GM12891 (cell line): Measurements from ENCODE around the gene CDKN2AIP.
"Not testable (repeated sequence)": the region's sequence is repeated elsewhere in the genome, so short reads cannot be mapped to it uniquely, and the experiment has no call there.

Experiments
- DNase-seq: peaks from one replicate; pipeline ENCODE4 v3.0.0; 2011; ENCODE audit warnings: low spot score; ENCODE audit not compliant: insufficient read length
- FAIRE-seq: peaks from 2 replicates; lab custom pipeline; 2011; peaks lifted over from hg19 to GRCh38; lab: Jason Lieb, UNC
- PAX5 ChIP-seq: IDR thresholded peaks from 2 replicates; pipeline ENCODE4 v1.6.1; 2011; ENCODE audit warnings: low read length, moderate library complexity, mild to moderate bottlenecking; ENCODE audit not compliant: insufficient read depth, severe bottlenecking
- POLR2A ChIP-seq: IDR thresholded peaks from 2 replicates; pipeline ENCODE4 v1.6.1; 2011; ENCODE audit warnings: low read depth, low read length, control low read depth
- POLR2AphosphoS5 ChIP-seq: IDR thresholded peaks from 2 replicates; pipeline ENCODE4 v1.6.1; 2011; ENCODE audit warnings: low read depth, low read length, control low read depth
- POU2F2 ChIP-seq: IDR thresholded peaks from 2 replicates; pipeline ENCODE4 v1.6.1; 2011; ENCODE audit warnings: low read depth, mild to moderate bottlenecking, control low read depth, low read length, moderate library complexity
- SPI1 ChIP-seq: IDR thresholded peaks from 2 replicates; pipeline ENCODE4 v1.6.1; 2011; ENCODE audit warnings: low read depth, low read length, control low read depth
- TAF1 ChIP-seq: IDR thresholded peaks from 2 replicates; pipeline ENCODE4 v1.6.1; 2011; ENCODE audit warnings: low read depth, low read length, control low read depth

Gene CDKN2AIP

GRCh38 chr4:183430317-183430993 lies 14.0 kb upstream of the CDKN2AIP start:
- DNase-seq (no peak), FAIRE-seq (no peak)

GRCh38 chr4:183430994-183431347 lies 13.5 kb upstream of the CDKN2AIP start:
- TF ChIP-seq SPI1 = no peak
- no peak for TF ChIP-seq TAF1
- TF ChIP-seq POU2F2 = no peak
- no peak for TF ChIP-seq PAX5
- TF ChIP-seq POLR2A = no peak
- no peak for TF ChIP-seq POLR2AphosphoS5
- no peak for DNase-seq
- no peak for FAIRE-seq

More at GRCh38 chr4:183430317-183430993, 14.0 kb upstream of the CDKN2AIP start:
- TF ChIP-seq TAF1 (no peak), PAX5 (no peak), POLR2A (no peak), POLR2AphosphoS5 (no peak)

GRCh38 chr4:183431614-183432013 lies 12.8 kb upstream of the CDKN2AIP start:
- no peak for DNase-seq
- FAIRE-seq = no peak
- TF ChIP-seq TAF1 (no peak), SPI1 (no peak), POLR2A (no peak), POU2F2 (no peak), POLR2AphosphoS5 (no peak), PAX5 (no peak)

- DNase-seq, FAIRE-seq: not testable (repeated sequence)
These were observed 11.3 kb upstream of the CDKN2AIP start for GRCh38 chr4:183433183-183433582.

GRCh38 chr4:183434264-183434663 lies 10.2 kb upstream of the CDKN2AIP start:
- no peak for DNase-seq
- FAIRE-seq = no peak
- no peak for TF ChIP-seq SPI1

GRCh38 chr4:183434666-183435190 lies 9.7 kb upstream of the CDKN2AIP start:
- TF ChIP-seq SPI1 (no peak), TAF1 (no peak)
- FAIRE-seq (no peak), DNase-seq (no peak)

- DNase-seq (no peak), FAIRE-seq (no peak)
- TF ChIP-seq POLR2A (no peak), POU2F2 (no peak), POLR2AphosphoS5 (no peak), TAF1 (no peak), SPI1 (no peak), PAX5 (no peak)
These were observed 8.6 kb upstream of the CDKN2AIP start for GRCh38 chr4:183435803-183436202.

- no peak for FAIRE-seq
These were observed 8.0 kb upstream of the CDKN2AIP start for GRCh38 chr4:183436417-183436816.

GRCh38 chr4:183437452-183437851 lies 7.0 kb upstream of the CDKN2AIP start:
- no peak for FAIRE-seq
- TF ChIP-seq POLR2A (no peak), POU2F2 (no peak), TAF1 (no peak), PAX5 (no peak), POLR2AphosphoS5 (no peak), SPI1 (no peak)
- DNase-seq = no peak

More at GRCh38 chr4:183436417-183436816, 8.0 kb upstream of the CDKN2AIP start:
- no peak for DNase-seq
- no peak for TF ChIP-seq SPI1
- TF ChIP-seq PAX5 = no peak
- TF ChIP-seq POLR2AphosphoS5 = no peak
- TF ChIP-seq POLR2A = no peak
- no peak for TF ChIP-seq TAF1
- TF ChIP-seq POU2F2 = no peak

GRCh38 chr4:183438458-183439113 lies 5.8 kb upstream of the CDKN2AIP start:
- TF ChIP-seq POLR2AphosphoS5 (no peak), POU2F2 (no peak), TAF1 (no peak), SPI1 (no peak), POLR2A (no peak), PAX5 (no peak)
- FAIRE-seq (no peak), DNase-seq (no peak)
